ENCODE data around the gene HOXB13. TPM values are rescaled to one million over a fixed set of nuclear protein-coding genes. Genes with fewer than 3 reads are reported as not detected.

The HOXB13 gene
- polyA plus RNA-seq, 1 experiment = 0.70 TPM

GRCh38 chr17:48734333-48735061 lies 5.9 kb upstream of the HOXB13 start:
- ChIA-PET CTCF (interaction anchor here (0.7 to 5.7 kb wide), 6 partner anchors 10 to 144 kb away, joined by 3 to 24 read pairs (median 7); partner anchors contain the start of gene PRAC2), POLR2A (no interaction called here)

GRCh38 chr17:48733632-48734328 lies 5.2 kb upstream of the HOXB13 start:
- Histone ChIP-seq H3K36me3 (ENCODE audit: control insufficient read depth, insufficient read depth, low read length) (no peaks in the 10 kb centered on the region), H3K27me3 (ENCODE audit: control insufficient read depth, insufficient read depth, low read length) (peaks cover 60% of the 10 kb centered on the region)
- POLR2A ChIA-PET = no interaction called here

More at GRCh38 chr17:48734333-48735061, 5.9 kb upstream of the HOXB13 start:
- DNase-seq (ENCODE audit: low read depth) = no peak
- no peaks in the 10 kb centered on the region for H3K36me3 ChIP-seq (ENCODE audit: control insufficient read depth, insufficient read depth, low read length)
- H3K27me3 ChIP-seq (ENCODE audit: control insufficient read depth, insufficient read depth, low read length) = peaks cover 63% of the 10 kb centered on the region
- TF ChIP-seq CTCF (IDR thresholded peaks at IDR 0.05; ENCODE audit: insufficient read depth, low read depth, low read length) = no peak
- no peak overlapping the region for H3K4me3 ChIP-seq (ENCODE audit: low read depth, low read length)

GRCh38 chr17:48732688-48733629 lies 4.4 kb upstream of the HOXB13 start:
- no peaks in the 10 kb centered on the region for H3K36me3 ChIP-seq (ENCODE audit: control insufficient read depth, insufficient read depth, low read length)
- no peak for DNase-seq (ENCODE audit: low read depth)
- peaks cover 60% of the 10 kb centered on the region for H3K27me3 ChIP-seq (ENCODE audit: control insufficient read depth, insufficient read depth, low read length)
- no peak for TF ChIP-seq CTCF (IDR thresholded peaks at IDR 0.05; ENCODE audit: insufficient read depth, low read depth, low read length)
- POLR2A ChIA-PET = no interaction called here
- CTCF ChIA-PET = interaction anchor here (0.5 to 2.8 kb wide), 6 partner anchors 9 to 146 kb away, joined by 3 to 15 read pairs (median 4); no protein-coding TSS in a partner anchor
- H3K4me3 ChIP-seq (ENCODE audit: low read depth, low read length) = no peak overlapping the region

More at GRCh38 chr17:48733632-48734328, 5.2 kb upstream of the HOXB13 start:
- no peak for DNase-seq (ENCODE audit: low read depth)
- CTCF ChIA-PET = interaction anchor here (1.1 to 5.7 kb wide), 5 partner anchors 9 to 145 kb away, joined by 3 to 21 read pairs (median 8); no protein-coding TSS in a partner anchor
- TF ChIP-seq CTCF (IDR thresholded peaks at IDR 0.05; ENCODE audit: insufficient read depth, low read depth, low read length) = no peak
- no peak overlapping the region for H3K4me3 ChIP-seq (ENCODE audit: low read depth, low read length)

GRCh38 chr17:48731355-48731754 lies 2.8 kb upstream of the HOXB13 start:
- Histone ChIP-seq H3K36me3 (ENCODE audit: control insufficient read depth, insufficient read depth, low read length) (no peaks in the 10 kb centered on the region), H3K4me3 (ENCODE audit: low read depth, low read length) (no peak overlapping the region), H3K27me3 (ENCODE audit: control insufficient read depth, insufficient read depth, low read length) (peaks cover 68% of the 10 kb centered on the region)
- TF ChIP-seq CTCF (IDR thresholded peaks at IDR 0.05; ENCODE audit: insufficient read depth, low read depth, low read length) = no peak
- DNase-seq (ENCODE audit: low read depth) = no peak
- ChIA-PET CTCF (interaction anchor here (1.1 to 2.8 kb wide), 4 partner anchors 14 to 60 kb away, joined by 3 to 15 read pairs (median 4); no protein-coding TSS in a partner anchor), POLR2A (no interaction called here)

All from BJ (cell line).